Measurements from ENCODE around the gene PIEZO2.

DNA sequence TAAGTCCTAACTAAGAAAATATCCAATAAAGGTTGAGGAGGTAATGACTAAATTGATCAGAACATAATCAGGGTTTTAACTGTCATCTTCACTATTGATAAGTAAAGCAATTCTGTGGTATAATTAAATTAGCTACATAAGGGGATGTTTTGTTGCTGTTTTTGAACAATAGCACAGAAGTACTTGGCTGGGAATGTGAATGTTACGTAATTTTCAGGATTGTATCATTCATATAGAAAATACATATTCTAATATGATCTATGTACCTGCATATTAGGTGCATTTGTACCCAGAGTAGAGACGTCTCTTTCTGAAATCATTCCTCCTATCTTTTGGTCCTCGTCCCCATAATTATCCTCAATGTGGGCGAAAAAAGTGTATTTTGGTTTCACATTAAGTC is 109.0 kb downstream of the PIEZO2 start:
- no peak for TF ChIP-seq CTCF (IDR thresholded peaks at IDR 0.05)
- no peak for TF ChIP-seq POLR2A (IDR thresholded peaks at IDR 0.05)

Data from heart left ventricle (tissue), 13 donors.